Esophagus squamous epithelium (tissue), 4 donors: ENCODE results near the gene RASA1.

Experiments
- CTCF ChIP-seq, 6 experiments: fragments of 450-650 bp in 4 of 6; fragments of 200-600 bp in 2 of 6; sonication (generic) in 2 of 6; IDR thresholded peaks; one replicate each; pipeline ENCODE4 v1.5.1; 2016 to 2019; ENCODE audit warnings: antibody characterized with exemption in 6 of 6, mild to moderate bottlenecking in 4 of 6, moderate library complexity in 4 of 6
- POLR2A ChIP-seq, 4 donors: fragments of 450-650 bp; IDR thresholded peaks; one replicate each; pipeline ENCODE4 v1.6.1; 2017; ENCODE audit warnings: antibody characterized with exemption in 4 of 4, mild to moderate bottlenecking in 4 of 4, moderate library complexity in 3 of 4

- TF ChIP-seq POLR2A (IDR thresholded peaks at IDR 0.05) = no peak
- TF ChIP-seq CTCF (IDR thresholded peaks at IDR 0.05) = no peak
Measured at GRCh38 chr5:87298692-87299362, 31.1 kb downstream of the RASA1 start.
